Neural progenitor cell (in vitro differentiated cells): ENCODE measurements around the gene ANKRD11.

Experiments
- CTCF ChIP-seq: fragments of 200-600 bp; sonication (generic); IDR thresholded peaks from 2 replicates; pipeline ENCODE4 v1.5.1; 2017; ENCODE audit warnings: antibody characterized with exemption, mild to moderate bottlenecking
- EZH2 ChIP-seq: fragments of 200-600 bp; sonication (generic); IDR thresholded peaks from 2 replicates; pipeline ENCODE4 v1.6.1; 2017; ENCODE audit warnings: antibody characterized with exemption, mild to moderate bottlenecking, moderate library complexity

- TF ChIP-seq CTCF (no peak), EZH2 (no peak)
Observed at GRCh38 chr16:89319886-89320781, 170.2 kb downstream of the ANKRD11 start.
